K562 (cell line): Measurements from ENCODE around the gene DENND2C. TPM values are rescaled to one million over a fixed set of nuclear protein-coding genes. Genes with fewer than 3 reads are reported as not detected.

ENCODE experiments used
- BMI1 ChIP-seq: fragments of 150-350 bp; IDR thresholded peaks from 2 replicates; pipeline ENCODE4 v1.6.1; 2014; ENCODE audit warnings: low read length
- MAFG ChIP-seq: fragments of 450-650 bp; conservative IDR thresholded peaks from 2 replicates; pipeline ENCODE4 v1.6.1; 2016; ENCODE audit warnings: missing genetic modification characterization, missing compliant biosample characterization
- MXI1 ChIP-seq: IDR thresholded peaks from 2 replicates; pipeline ENCODE4 v1.6.1; 2011; ENCODE audit warnings: low read depth, mild to moderate bottlenecking, improper control_type of control experiment, low read length
- PCBP1 ChIP-seq: fragments of 200-400 bp; formaldehyde crosslinking; IDR thresholded peaks from 2 replicates; pipeline ENCODE4 v1.6.1; 2018; ENCODE audit warnings: mild to moderate bottlenecking, low read depth, low read length; ENCODE audit not compliant: poor library complexity, severe bottlenecking
- POLR2A ChIP-seq: fragments of 450-650 bp; conservative IDR thresholded peaks from 2 replicates; pipeline ENCODE4 v1.6.1; 2016
- RBM14 ChIP-seq: fragments of 200-400 bp; formaldehyde crosslinking; IDR thresholded peaks from 2 replicates; pipeline ENCODE4 v1.6.1; 2018; ENCODE audit warnings: low read depth, mild to moderate bottlenecking, low read length, moderate library complexity, borderline replicate concordance; ENCODE audit not compliant: insufficient read depth
- RBM39 ChIP-seq: fragments of 200-400 bp; formaldehyde crosslinking; optimal IDR thresholded peaks from 2 replicates; pipeline ENCODE3; 2018; ENCODE audit warnings: low read depth, low read length
- SREBF1 ChIP-seq: fragments of 150-350 bp; IDR thresholded peaks from 2 replicates; pipeline ENCODE4 v1.6.1; 2014; ENCODE audit warnings: antibody characterized with exemption, low read depth, low read length, borderline replicate concordance
- STAG1 ChIP-seq: sonication (generic); formaldehyde crosslinking; IDR thresholded peaks from 2 replicates; pipeline ENCODE4 v1.5.0; 2020; ENCODE audit warnings: missing genetic modification reagents, borderline replicate concordance
- TCF7 ChIP-seq: sonication (generic); IDR thresholded peaks from 2 replicates; pipeline ENCODE4 v1.6.1; 2016; ENCODE audit warnings: antibody characterized with exemption, borderline replicate concordance
- ZNF395 ChIP-seq: fragments of 200-800 bp; sonication (Bioruptor generic); IDR thresholded peaks from 2 replicates; pipeline ENCODE4 v1.6.1; 2017; ENCODE audit warnings: missing genetic modification characterization, missing compliant biosample characterization
- polyA plus RNA-seq, 8 experiments: library from polyadenylated mRNA; depleted of rRNA in 4 of 8; stranded (reverse) in 5 of 8; unstranded in 3 of 8; fragments of >200 nt; fragmentation: Nextera tagmentation in 2 of 8; fragmentation: Illumina TruSeq in 1 of 8; extraction: Ambion mirVana in 2 of 8; extraction: Trizol in 1 of 8; gene quantifications; 2 replicates each; pipeline versions ENCODE4 v1.2.1 to v1.2.3, GENCODE V29; 2011 to 2014; ENCODE audit warnings: inconsistent platforms in 1 of 8, missing spikeins in 1 of 8
- total RNA-seq, 7 experiments: library from RNA; depleted of rRNA in 6 of 7; stranded (reverse); fragments of >200 nt in 6 of 7; fragmentation: Illumina TruSeq in 2 of 7; extraction: Trizol in 2 of 7; gene quantifications; 2 replicates each; pipeline versions ENCODE4 v1.2.1 to v1.2.3, GENCODE V29; 2011 to 2021; ENCODE audit warnings: low replicate concordance in 1 of 7
- TF ChIP-seq, protein P1 (sequence below), 2 experiments: fragments of 150-350 bp in 1 of 2; IDR thresholded peaks; 2 replicates each; pipeline ENCODE4 v1.6.1; 2012 to 2016; ENCODE audit warnings: low read depth in 2 of 2, low read length in 2 of 2, mild to moderate bottlenecking in 1 of 2, moderate library complexity in 1 of 2
- TF ChIP-seq, protein P2 (sequence below): IDR thresholded peaks from 3 replicates; pipeline ENCODE4 v1.6.1; 2011; ENCODE audit warnings: borderline replicate concordance, mild to moderate bottlenecking, moderate library complexity; ENCODE audit not compliant: insufficient read length; ENCODE audit errors: extremely low read depth
- TF ChIP-seq, protein P3 (sequence below): fragments of 450-650 bp; conservative IDR thresholded peaks from 2 replicates; pipeline ENCODE4 v1.6.1; 2016; ENCODE audit warnings: missing genetic modification characterization, low read depth, mild to moderate bottlenecking, control low read depth, missing compliant biosample characterization

DENND2C gene
- total and polyA plus RNA-seq, 9 of the 15 experiments (the other 6 are each of a cell fraction or from before 2014, with no cell fraction given), result 0.03 to 0.25 (median 0.14) TPM

GRCh38 chr1:114581335-114582287, 88.2 kb downstream of the DENND2C start, which contains the start of gene BCAS2 (continued):
- TF ChIP-seq, protein P1, sequence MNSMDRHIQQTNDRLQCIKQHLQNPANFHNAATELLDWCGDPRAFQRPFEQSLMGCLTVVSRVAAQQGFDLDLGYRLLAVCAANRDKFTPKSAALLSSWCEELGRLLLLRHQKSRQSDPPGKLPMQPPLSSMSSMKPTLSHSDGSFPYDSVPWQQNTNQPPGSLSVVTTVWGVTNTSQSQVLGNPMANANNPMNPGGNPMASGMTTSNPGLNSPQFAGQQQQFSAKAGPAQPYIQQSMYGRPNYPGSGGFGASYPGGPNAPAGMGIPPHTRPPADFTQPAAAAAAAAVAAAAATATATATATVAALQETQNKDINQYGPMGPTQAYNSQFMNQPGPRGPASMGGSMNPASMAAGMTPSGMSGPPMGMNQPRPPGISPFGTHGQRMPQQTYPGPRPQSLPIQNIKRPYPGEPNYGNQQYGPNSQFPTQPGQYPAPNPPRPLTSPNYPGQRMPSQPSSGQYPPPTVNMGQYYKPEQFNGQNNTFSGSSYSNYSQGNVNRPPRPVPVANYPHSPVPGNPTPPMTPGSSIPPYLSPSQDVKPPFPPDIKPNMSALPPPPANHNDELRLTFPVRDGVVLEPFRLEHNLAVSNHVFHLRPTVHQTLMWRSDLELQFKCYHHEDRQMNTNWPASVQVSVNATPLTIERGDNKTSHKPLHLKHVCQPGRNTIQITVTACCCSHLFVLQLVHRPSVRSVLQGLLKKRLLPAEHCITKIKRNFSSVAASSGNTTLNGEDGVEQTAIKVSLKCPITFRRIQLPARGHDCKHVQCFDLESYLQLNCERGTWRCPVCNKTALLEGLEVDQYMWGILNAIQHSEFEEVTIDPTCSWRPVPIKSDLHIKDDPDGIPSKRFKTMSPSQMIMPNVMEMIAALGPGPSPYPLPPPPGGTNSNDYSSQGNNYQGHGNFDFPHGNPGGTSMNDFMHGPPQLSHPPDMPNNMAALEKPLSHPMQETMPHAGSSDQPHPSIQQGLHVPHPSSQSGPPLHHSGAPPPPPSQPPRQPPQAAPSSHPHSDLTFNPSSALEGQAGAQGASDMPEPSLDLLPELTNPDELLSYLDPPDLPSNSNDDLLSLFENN (IDR thresholded peaks at IDR 0.05; ENCODE audit: low read depth in 2 of 2, low read length in 2 of 2), result 0 out of 4 replicates have a peak, but pooled peaks of 1 of the 2 experiments have one; percentile 54
- TF ChIP-seq MXI1 (no peak), TCF7 (no peak), SREBF1 (no peak), BMI1 (no peak), RBM39 (no peak), MAFG (tag) (peak; percentile 66), RBM14 (no peak), ZNF395 (CRISPR knock-in tag) (peak; percentile 91), POLR2A (peak; percentile 98), STAG1 (no peak), PCBP1 (no peak)
- TF ChIP-seq, protein P2, sequence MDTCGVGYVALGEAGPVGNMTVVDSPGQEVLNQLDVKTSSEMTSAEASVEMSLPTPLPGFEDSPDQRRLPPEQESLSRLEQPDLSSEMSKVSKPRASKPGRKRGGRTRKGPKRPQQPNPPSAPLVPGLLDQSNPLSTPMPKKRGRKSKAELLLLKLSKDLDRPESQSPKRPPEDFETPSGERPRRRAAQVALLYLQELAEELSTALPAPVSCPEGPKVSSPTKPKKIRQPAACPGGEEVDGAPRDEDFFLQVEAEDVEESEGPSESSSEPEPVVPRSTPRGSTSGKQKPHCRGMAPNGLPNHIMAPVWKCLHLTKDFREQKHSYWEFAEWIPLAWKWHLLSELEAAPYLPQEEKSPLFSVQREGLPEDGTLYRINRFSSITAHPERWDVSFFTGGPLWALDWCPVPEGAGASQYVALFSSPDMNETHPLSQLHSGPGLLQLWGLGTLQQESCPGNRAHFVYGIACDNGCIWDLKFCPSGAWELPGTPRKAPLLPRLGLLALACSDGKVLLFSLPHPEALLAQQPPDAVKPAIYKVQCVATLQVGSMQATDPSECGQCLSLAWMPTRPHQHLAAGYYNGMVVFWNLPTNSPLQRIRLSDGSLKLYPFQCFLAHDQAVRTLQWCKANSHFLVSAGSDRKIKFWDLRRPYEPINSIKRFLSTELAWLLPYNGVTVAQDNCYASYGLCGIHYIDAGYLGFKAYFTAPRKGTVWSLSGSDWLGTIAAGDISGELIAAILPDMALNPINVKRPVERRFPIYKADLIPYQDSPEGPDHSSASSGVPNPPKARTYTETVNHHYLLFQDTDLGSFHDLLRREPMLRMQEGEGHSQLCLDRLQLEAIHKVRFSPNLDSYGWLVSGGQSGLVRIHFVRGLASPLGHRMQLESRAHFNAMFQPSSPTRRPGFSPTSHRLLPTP, result no peak
- TF ChIP-seq, protein P3, sequence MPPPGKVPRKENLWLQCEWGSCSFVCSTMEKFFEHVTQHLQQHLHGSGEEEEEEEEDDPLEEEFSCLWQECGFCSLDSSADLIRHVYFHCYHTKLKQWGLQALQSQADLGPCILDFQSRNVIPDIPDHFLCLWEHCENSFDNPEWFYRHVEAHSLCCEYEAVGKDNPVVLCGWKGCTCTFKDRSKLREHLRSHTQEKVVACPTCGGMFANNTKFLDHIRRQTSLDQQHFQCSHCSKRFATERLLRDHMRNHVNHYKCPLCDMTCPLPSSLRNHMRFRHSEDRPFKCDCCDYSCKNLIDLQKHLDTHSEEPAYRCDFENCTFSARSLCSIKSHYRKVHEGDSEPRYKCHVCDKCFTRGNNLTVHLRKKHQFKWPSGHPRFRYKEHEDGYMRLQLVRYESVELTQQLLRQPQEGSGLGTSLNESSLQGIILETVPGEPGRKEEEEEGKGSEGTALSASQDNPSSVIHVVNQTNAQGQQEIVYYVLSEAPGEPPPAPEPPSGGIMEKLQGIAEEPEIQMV (tag), result 0 out of 2 replicates have a peak, but pooled peaks have one; percentile 13
